GM23338 (cell line): ENCODE data around the gene SHISA8. TPM values are rescaled to one million over a fixed set of nuclear protein-coding genes. Genes with fewer than 3 reads are reported as not detected.

Experiments
- ATAC-seq: fragments of 200-7000 bp; cut with Tn5 transposase; 3 replicates; pipeline ENCODE4 v1.9.1; 2020
- DNase-seq: peaks from one replicate; pipeline ENCODE4 v3.0.0-alpha.2; 2015; ENCODE audit warnings: low spot score
- H2AFZ ChIP-seq: fragments of 200-600 bp; sonication (generic); 2 replicates; pipeline ENCODE4 v1.8.0; 2016; ENCODE audit warnings: antibody characterized with exemption, mild to moderate bottlenecking, moderate library complexity
- H3F3A ChIP-seq: fragments of 200-600 bp; sonication (generic); replicated peaks from 2 replicates; pipeline ENCODE4 v1.8.0; 2017; ENCODE audit warnings: antibody characterized with exemption, mixed run types, low read depth
- H3K27ac ChIP-seq: fragments of 200-600 bp; sonication (generic); 2 replicates; pipeline ENCODE4 v1.6.1; 2016; ENCODE audit warnings: low read depth
- H3K27me3 ChIP-seq: fragments of 200-600 bp; sonication (generic); 2 replicates; pipeline ENCODE4 v1.8.0; 2016; ENCODE audit warnings: mild to moderate bottlenecking, mixed run types, moderate library complexity; ENCODE audit not compliant: insufficient read depth
- H3K36me3 ChIP-seq: fragments of 200-600 bp; sonication (generic); 2 replicates; pipeline ENCODE4 v1.8.0; 2016; ENCODE audit warnings: mild to moderate bottlenecking; ENCODE audit not compliant: insufficient read depth
- H3K4me1 ChIP-seq: fragments of 200-600 bp; sonication (generic); 2 replicates; pipeline ENCODE4 v1.8.0; 2016; ENCODE audit warnings: mild to moderate bottlenecking, moderate library complexity; ENCODE audit not compliant: insufficient read depth
- H3K4me2 ChIP-seq: fragments of 200-600 bp; sonication (generic); 2 replicates; pipeline ENCODE4 v1.7.1; 2017; ENCODE audit warnings: mixed run types
- H3K4me3 ChIP-seq: fragments of 200-600 bp; sonication (generic); 2 replicates; pipeline ENCODE4 v1.6.1; 2016; ENCODE audit warnings: mixed run types
- H3K79me2 ChIP-seq: fragments of 200-600 bp; sonication (generic); replicated peaks from 2 replicates; pipeline ENCODE4 v1.8.0; 2017; ENCODE audit warnings: mild to moderate bottlenecking; ENCODE audit not compliant: insufficient read depth
- H3K9me2 ChIP-seq: fragments of 200-600 bp; sonication (generic); 2 replicates; pipeline ENCODE4 v1.8.0; 2017; ENCODE audit not compliant: insufficient read depth
- H4K20me1 ChIP-seq: fragments of 200-600 bp; sonication (generic); replicated peaks from 2 replicates; pipeline ENCODE4 v1.8.0; 2017; ENCODE audit warnings: mild to moderate bottlenecking; ENCODE audit not compliant: insufficient read depth
- H3K27ac Mint-ChIP-seq: 2 replicates; pipeline ENCODE4 v1.8.0; 2020; ENCODE audit warnings: inconsistent platforms, mild to moderate bottlenecking, moderate library complexity, mixed read lengths
- H3K27me3 Mint-ChIP-seq: 3 replicates; pipeline ENCODE4 v1.8.0; 2022; ENCODE audit warnings: low read depth, mild to moderate bottlenecking, moderate library complexity, mixed read lengths, inconsistent platforms; ENCODE audit not compliant: insufficient read depth, poor library complexity
- H3K36me3 Mint-ChIP-seq: 3 replicates; pipeline ENCODE4 v1.8.0; 2021; ENCODE audit warnings: low read depth, mild to moderate bottlenecking, inconsistent platforms, moderate library complexity, mixed read lengths
- H3K4me1 Mint-ChIP-seq: 3 replicates; pipeline ENCODE4 v1.8.0; 2020; ENCODE audit warnings: mild to moderate bottlenecking, inconsistent platforms, mixed read lengths
- H3K4me3 Mint-ChIP-seq: 3 replicates; pipeline ENCODE4 v1.8.0; 2021; ENCODE audit warnings: moderate library complexity, mild to moderate bottlenecking, inconsistent platforms, mixed read lengths
- H3K9me3 Mint-ChIP-seq: 3 replicates; pipeline ENCODE4 v1.8.0; 2020; ENCODE audit warnings: moderate library complexity, mild to moderate bottlenecking, inconsistent platforms, mixed read lengths
- CREB1 ChIP-seq: fragments of 250-450 bp; sonication (Bioruptor Pico); IDR thresholded peaks from 2 replicates; pipeline ENCODE4 v1.5.0; 2020; ENCODE audit warnings: low read depth, mild to moderate bottlenecking, moderate library complexity
- CTCF ChIP-seq, 2 experiments: fragments of 200-600 bp in 1 of 2; sonication (generic) in 1 of 2; conservative IDR thresholded peaks; 2 replicates each; pipeline versions ENCODE4 v1.5.1 to v1.6.1; 2016 to 2017; ENCODE audit warnings: antibody characterized with exemption in 2 of 2, low read depth in 2 of 2, mild to moderate bottlenecking in 2 of 2, moderate library complexity in 1 of 2
- ETS1 ChIP-seq: IDR thresholded peaks from 2 replicates; pipeline ENCODE4 v1.6.1; 2016; ENCODE audit warnings: antibody characterized with exemption
- EZH2 ChIP-seq: fragments of 200-600 bp; sonication (generic); IDR thresholded peaks from one replicate; pipeline ENCODE4 v1.8.0; 2017; ENCODE audit warnings: antibody characterized with exemption, mild to moderate bottlenecking, low read depth; ENCODE audit not compliant: unreplicated experiment
- POLR2AphosphoS5 ChIP-seq: IDR thresholded peaks from 2 replicates; pipeline ENCODE4 v1.6.1; 2016; ENCODE audit warnings: antibody characterized with exemption, low read depth
- STAT1 ChIP-seq: IDR thresholded peaks from one replicate; pipeline ENCODE4 v1.6.1; 2016; ENCODE audit warnings: antibody characterized with exemption; ENCODE audit not compliant: unreplicated experiment
- ZNF114 ChIP-seq: fragments of 250-450 bp; sonication (Bioruptor Pico); IDR thresholded peaks from 2 replicates; pipeline ENCODE4 v1.5.0; 2020; ENCODE audit warnings: mild to moderate bottlenecking, moderate library complexity
- ZNF462 ChIP-seq: fragments of 250-450 bp; sonication (Bioruptor Pico); IDR thresholded peaks from 2 replicates; pipeline ENCODE4 v1.5.0; 2020; ENCODE audit warnings: mild to moderate bottlenecking, moderate library complexity
- polyA plus RNA-seq: library from polyadenylated mRNA; unstranded; fragments of >200 nt; fragmentation: Nextera tagmentation; extraction: Ambion mirVana; gene quantifications from 2 replicates; pipeline ENCODE4 v1.2.1, GENCODE V29; 2016
- total RNA-seq: library from RNA; depleted of rRNA; stranded (reverse); fragments of >200 nt; shearing (Covaris generic); gene quantifications from 2 replicates; pipeline ENCODE4 v1.2.3, GENCODE V29; 2014

The SHISA8 gene
- total and polyA plus RNA-seq, 2 experiments from 2014 or later, result 5.1 TPM; not detected in 1

GRCh38 chr22:41917903-41918791, 3.3 kb upstream of the SHISA8 start:
- TF ChIP-seq ETS1, result no peak
- peak; percentile 35 for TF ChIP-seq EZH2
- Histone ChIP-seq H3K79me2 (no peaks in the 10 kb centered on the region), H3K4me1 (peaks cover 28% of the 10 kb centered on the region; the same call in 1 of the 2 replicates), H3K27ac (no peak overlapping the region), H3K4me2 (no peak overlapping the region), H2AFZ (no peak overlapping the region), H4K20me1 (peaks cover 3% of the 10 kb centered on the region), H3K27me3 (peaks cover 92% of the 10 kb centered on the region), H3K9me2 (no peaks in the 10 kb centered on the region), H3K36me3 (no peaks in the 10 kb centered on the region), H3K4me3 (no peak overlapping the region), H3F3A (0 out of 2 replicates have a peak, but pooled peaks cover 4% of the 10 kb centered on the region)
- no peak overlapping the region for H3K27ac Mint-ChIP-seq
- H3K36me3 Mint-ChIP-seq, result no peaks in the 10 kb centered on the region; the same call in 2 of the 3 replicates
- H3K9me3 Mint-ChIP-seq, result no peaks in the 10 kb centered on the region
- no peak for ATAC-seq
- H3K4me3 Mint-ChIP-seq, result peak overlapping the region; percentile 70
- H3K27me3 Mint-ChIP-seq, result peaks cover 71% of the 10 kb centered on the region
- DNase-seq, result no peak
- peaks cover 10% of the 10 kb centered on the region; the same call in 2 of the 3 replicates for H3K4me1 Mint-ChIP-seq

GRCh38 chr22:41917375-41917902, 2.6 kb upstream of the SHISA8 start:
- H3K79me2 ChIP-seq, result no peaks in the 10 kb centered on the region
- H3K27ac Mint-ChIP-seq, result no peak overlapping the region
- no peak overlapping the region for H3K27ac ChIP-seq
- peaks cover 28% of the 10 kb centered on the region; the same call in 1 of the 2 replicates for H3K4me1 ChIP-seq
- no peaks in the 10 kb centered on the region for H3K9me2 ChIP-seq
- no peak overlapping the region for H3K4me3 ChIP-seq
- ATAC-seq (no peak), DNase-seq (no peak)
- H3F3A ChIP-seq, result 0 out of 2 replicates have a peak, but pooled peaks cover 4% of the 10 kb centered on the region
- no peak overlapping the region for H3K4me3 Mint-ChIP-seq
- H3K9me3 Mint-ChIP-seq, result no peaks in the 10 kb centered on the region
- no peak overlapping the region for H3K4me2 ChIP-seq
- H3K27me3 ChIP-seq, result peaks cover 95% of the 10 kb centered on the region
- H2AFZ ChIP-seq, result no peak overlapping the region
- peaks cover 10% of the 10 kb centered on the region; the same call in 2 of the 3 replicates for H3K4me1 Mint-ChIP-seq
- H3K27me3 Mint-ChIP-seq, result peaks cover 74% of the 10 kb centered on the region
- no peaks in the 10 kb centered on the region for H3K36me3 ChIP-seq
- H4K20me1 ChIP-seq, result peaks cover 3% of the 10 kb centered on the region
- H3K36me3 Mint-ChIP-seq, result no peaks in the 10 kb centered on the region; the same call in 2 of the 3 replicates
- TF ChIP-seq CTCF (conservative IDR thresholded peaks at IDR 0.05; ENCODE audit: low read depth in 2 of 2) (no peak), ETS1 (no peak), STAT1 (no peak), ZNF462 (no peak), CREB1 (CRISPR knock-in tag) (no peak), ZNF114 (CRISPR knock-in tag) (no peak), POLR2AphosphoS5 (no peak)
